Measurements from ENCODE around the gene WNT8B. TPM values are rescaled to one million over a fixed set of nuclear protein-coding genes. Genes with fewer than 3 reads are reported as not detected.

The WNT8B gene
- total RNA-seq, 1 experiment from 2014 or later = 0.29 TPM

DNA sequence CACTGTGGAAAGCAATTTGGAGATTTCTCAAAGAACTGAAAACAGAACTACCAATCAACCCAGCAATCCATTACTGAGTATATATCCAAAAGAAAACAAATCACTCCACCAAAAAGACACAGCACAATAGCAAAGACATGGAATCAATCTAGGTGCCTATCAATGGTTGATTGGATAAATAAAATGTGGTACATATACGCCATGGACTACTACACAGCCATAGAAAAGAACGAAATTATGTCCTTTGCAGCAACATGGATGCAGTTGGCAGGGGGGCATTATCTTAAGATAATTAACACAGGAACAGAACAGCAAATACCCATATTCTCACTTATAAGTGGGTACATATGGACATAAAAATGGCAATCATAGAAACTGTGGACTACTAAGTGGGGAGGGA lies 35.4 kb upstream of the WNT8B start:
- no TSS peak for BruUV-seq (replicated peaks)
- no peaks in the 10 kb centered on the region for H3K27me3 ChIP-seq (ENCODE audit: low read length)
- no peak for ATAC-seq
- no peak for DNase-seq
- no peak overlapping the region for H3K4me3 ChIP-seq (ENCODE audit: low read length)
- H3K9me2 ChIP-seq (replicated peaks; ENCODE audit: low read length) = no peaks in the 10 kb centered on the region
- H3K27ac ChIP-seq (ENCODE audit: low read length) = no peak overlapping the region
- H3K9ac ChIP-seq (ENCODE audit: low read length) = no peak overlapping the region
- POLR2A ChIA-PET (ENCODE audit: unreplicated experiment) = no interaction called here
- no peaks in the 10 kb centered on the region for H3K79me2 ChIP-seq (ENCODE audit: low read length)
- CTCF ChIA-PET = no interaction called here
- H2AFZ ChIP-seq (ENCODE audit: low read length) = no peak overlapping the region
- intact Hi-C loops (cut with micrococcal nuclease) = no loop called here
- no peaks in the 10 kb centered on the region for H4K20me1 ChIP-seq (ENCODE audit: low read length)
- H3K36me3 ChIP-seq (ENCODE audit: low read depth, low read length) = no peaks in the 10 kb centered on the region
- TF ChIP-seq EZH2 (IDR thresholded peaks at IDR 0.05; ENCODE audit: low read length, unreplicated experiment) (no peak), EZH2phosphoT487 (IDR thresholded peaks at IDR 0.05; ENCODE audit: borderline replicate concordance, low read length) (no peak)
- no peaks in the 10 kb centered on the region for H3K9me3 ChIP-seq (ENCODE audit: low read length)
- H3K4me1 ChIP-seq (ENCODE audit: insufficient read depth, low read length) = no peaks in the 10 kb centered on the region
- no peak overlapping the region for H3K4me2 ChIP-seq (ENCODE audit: low read length)
- H3F3A ChIP-seq (ENCODE audit: low read length, unreplicated experiment) = no peaks in the 10 kb centered on the region

DNA sequence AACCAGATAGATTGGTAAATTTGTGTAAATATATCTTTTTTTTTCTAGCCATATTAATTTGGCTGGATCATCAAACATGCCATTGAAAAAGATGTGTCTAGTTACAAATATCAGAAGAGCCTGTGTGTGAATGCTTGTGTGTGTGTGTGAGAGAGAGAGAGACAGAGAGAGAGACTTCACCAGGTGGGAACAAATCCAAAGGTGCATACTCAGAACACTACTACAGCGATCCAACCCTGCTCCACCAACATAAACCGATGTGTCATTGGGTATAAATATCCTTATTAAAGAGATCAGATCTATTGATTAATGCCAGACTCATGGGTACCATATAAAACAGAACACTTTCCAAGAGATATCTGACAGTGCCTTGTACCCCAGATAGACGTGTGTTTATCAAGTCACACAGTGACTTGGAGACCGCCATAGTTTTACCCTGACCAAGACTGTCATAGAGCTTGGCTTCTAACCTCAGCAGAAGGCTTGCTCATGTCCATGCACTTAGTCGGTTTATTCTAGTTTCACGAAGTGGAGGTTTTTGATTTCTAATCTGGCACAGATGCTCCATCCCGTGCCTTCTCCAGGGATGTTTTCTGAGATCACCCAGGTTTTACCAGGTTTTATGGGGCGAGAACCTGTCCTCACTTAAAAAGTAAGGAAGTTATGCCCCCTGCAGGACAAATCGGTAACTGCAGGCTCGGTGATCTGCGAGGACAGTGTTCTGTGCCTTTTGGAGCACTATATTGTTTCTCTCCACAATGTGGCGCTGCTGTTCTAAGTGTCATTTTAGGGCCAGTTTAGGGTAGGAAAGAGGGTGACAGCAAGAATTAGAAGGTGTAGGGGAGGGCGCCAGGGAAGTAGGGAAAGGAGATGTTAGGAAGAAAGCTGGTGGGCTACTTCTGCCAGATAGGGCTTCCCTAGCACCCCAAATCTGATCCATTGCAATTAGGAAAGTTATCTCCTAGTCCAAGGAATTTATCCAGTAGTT lies 29.3 kb upstream of the WNT8B start:
- POLR2A ChIA-PET (ENCODE audit: unreplicated experiment) = no interaction called here
- Histone ChIP-seq H3K27me3 (ENCODE audit: low read length) (no peaks in the 10 kb centered on the region), H3K79me2 (ENCODE audit: low read length) (no peaks in the 10 kb centered on the region), H3K4me1 (ENCODE audit: insufficient read depth, low read length) (peaks cover 4% of the 10 kb centered on the region; the same call in 1 of the 2 replicates), H3K4me3 (ENCODE audit: low read length) (no peak overlapping the region), H3K9ac (ENCODE audit: low read length) (no peak overlapping the region), H3K36me3 (ENCODE audit: low read depth, low read length) (no peaks in the 10 kb centered on the region; the same call in 1 of the 2 replicates), H3K9me3 (ENCODE audit: low read length) (no peaks in the 10 kb centered on the region), H2AFZ (ENCODE audit: low read length) (peak overlapping the region; percentile 62; the same call in 1 of the 2 replicates), H3K9me2 (replicated peaks; ENCODE audit: low read length) (no peaks in the 10 kb centered on the region), H3F3A (ENCODE audit: low read length, unreplicated experiment) (no peaks in the 10 kb centered on the region), H3K27ac (ENCODE audit: low read length) (no peak overlapping the region), H3K4me2 (ENCODE audit: low read length) (peak overlapping the region; percentile 58), H4K20me1 (ENCODE audit: low read length) (no peaks in the 10 kb centered on the region)
- CTCF ChIA-PET = interaction anchor here (0.6 to 1.6 kb wide), 4 partner anchors 60 to 130 kb away, joined by 3 to 5 read pairs (median 3); no protein-coding TSS in a partner anchor
- TF ChIP-seq, protein P1, sequence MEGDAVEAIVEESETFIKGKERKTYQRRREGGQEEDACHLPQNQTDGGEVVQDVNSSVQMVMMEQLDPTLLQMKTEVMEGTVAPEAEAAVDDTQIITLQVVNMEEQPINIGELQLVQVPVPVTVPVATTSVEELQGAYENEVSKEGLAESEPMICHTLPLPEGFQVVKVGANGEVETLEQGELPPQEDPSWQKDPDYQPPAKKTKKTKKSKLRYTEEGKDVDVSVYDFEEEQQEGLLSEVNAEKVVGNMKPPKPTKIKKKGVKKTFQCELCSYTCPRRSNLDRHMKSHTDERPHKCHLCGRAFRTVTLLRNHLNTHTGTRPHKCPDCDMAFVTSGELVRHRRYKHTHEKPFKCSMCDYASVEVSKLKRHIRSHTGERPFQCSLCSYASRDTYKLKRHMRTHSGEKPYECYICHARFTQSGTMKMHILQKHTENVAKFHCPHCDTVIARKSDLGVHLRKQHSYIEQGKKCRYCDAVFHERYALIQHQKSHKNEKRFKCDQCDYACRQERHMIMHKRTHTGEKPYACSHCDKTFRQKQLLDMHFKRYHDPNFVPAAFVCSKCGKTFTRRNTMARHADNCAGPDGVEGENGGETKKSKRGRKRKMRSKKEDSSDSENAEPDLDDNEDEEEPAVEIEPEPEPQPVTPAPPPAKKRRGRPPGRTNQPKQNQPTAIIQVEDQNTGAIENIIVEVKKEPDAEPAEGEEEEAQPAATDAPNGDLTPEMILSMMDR (conservative IDR thresholded peaks at IDR 0.05; ENCODE audit: low read depth, low read length) = peak; percentile 99
- no peak for TF ChIP-seq EZH2 (IDR thresholded peaks at IDR 0.05; ENCODE audit: low read length, unreplicated experiment)
- no TSS peak for BruUV-seq (replicated peaks)
- intact Hi-C loops (cut with micrococcal nuclease) = loop anchor here (1.0 kb wide), 4 partner anchors 75 to 95 kb away; no protein-coding TSS in a partner anchor
- DNase-seq (peak; percentile 98), ATAC-seq (peak; percentile 86)

DNA sequence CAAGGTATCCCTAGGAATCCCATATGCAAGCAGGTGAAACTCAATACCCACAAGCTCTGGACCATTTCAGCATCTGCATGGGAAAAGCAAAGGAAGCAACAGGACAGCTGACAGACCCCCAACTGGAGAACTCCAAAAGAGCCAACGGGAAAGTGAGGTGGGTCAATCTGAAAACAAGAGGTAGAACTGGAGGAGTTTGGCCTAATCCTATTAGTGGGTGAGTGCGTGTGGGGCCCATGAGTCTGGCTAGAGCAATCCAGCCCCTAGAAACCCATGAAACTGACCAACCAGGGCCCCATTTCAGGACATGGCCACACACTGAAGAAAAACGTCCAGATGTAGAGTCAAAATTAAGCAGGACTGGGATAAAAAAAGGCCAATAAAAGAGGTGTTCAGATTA lies 26.6 kb upstream of the WNT8B start:
- Histone ChIP-seq H3K9me3 (ENCODE audit: low read length) (no peaks in the 10 kb centered on the region), H3K27me3 (ENCODE audit: low read length) (no peaks in the 10 kb centered on the region), H3K4me1 (ENCODE audit: insufficient read depth, low read length) (peaks cover 4% of the 10 kb centered on the region; the same call in 1 of the 2 replicates), H3K9me2 (replicated peaks; ENCODE audit: low read length) (no peaks in the 10 kb centered on the region), H4K20me1 (ENCODE audit: low read length) (no peaks in the 10 kb centered on the region), H3K36me3 (ENCODE audit: low read depth, low read length) (no peaks in the 10 kb centered on the region; the same call in 1 of the 2 replicates), H3K27ac (ENCODE audit: low read length) (no peak overlapping the region), H2AFZ (ENCODE audit: low read length) (no peak overlapping the region), H3K4me2 (ENCODE audit: low read length) (no peak overlapping the region), H3K79me2 (ENCODE audit: low read length) (no peaks in the 10 kb centered on the region), H3F3A (ENCODE audit: low read length, unreplicated experiment) (no peaks in the 10 kb centered on the region), H3K9ac (ENCODE audit: low read length) (no peak overlapping the region), H3K4me3 (ENCODE audit: low read length) (no peak overlapping the region)
- POLR2A ChIA-PET (ENCODE audit: unreplicated experiment) = no interaction called here
- intact Hi-C loops (cut with micrococcal nuclease) = no loop called here
- TF ChIP-seq, protein P1 (conservative IDR thresholded peaks at IDR 0.05; ENCODE audit: low read depth, low read length) = no peak
- TF ChIP-seq EZH2 (IDR thresholded peaks at IDR 0.05; ENCODE audit: low read length, unreplicated experiment) (no peak), EZH2phosphoT487 (IDR thresholded peaks at IDR 0.05; ENCODE audit: borderline replicate concordance, low read length) (no peak)
- no peak for DNase-seq
- BruUV-seq (replicated peaks) = no TSS peak
- CTCF ChIA-PET = no interaction called here
- no peak for ATAC-seq

All from PC-3 (cell line).